IPS-NIHi11 (cell line): Measurements from ENCODE around the gene CNKSR3.

Source experiments
- DNase-seq: peaks from one replicate; pipeline ENCODE4 v3.0.0; 2012; ENCODE audit warnings: mixed read lengths, low spot score

The CNKSR3 gene

DNA sequence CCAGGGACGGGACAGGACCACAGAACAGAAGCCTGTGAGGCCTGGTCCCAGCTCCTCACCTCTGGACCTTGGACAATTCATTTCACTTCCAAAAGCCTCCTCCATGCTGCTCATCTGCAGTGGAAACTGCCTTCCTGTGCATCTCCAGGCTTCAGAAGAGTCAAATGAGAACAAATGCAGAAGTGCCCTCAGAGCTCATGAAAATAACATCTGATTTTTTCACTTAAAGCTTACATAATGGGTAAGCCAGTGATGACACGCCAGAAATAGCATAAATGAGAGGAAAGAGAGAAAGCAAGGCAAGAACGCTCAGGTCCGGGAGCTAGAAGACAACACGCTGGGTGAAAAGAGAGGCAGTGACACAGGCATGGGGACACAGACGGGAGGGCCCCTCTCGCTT is 7.9 kb downstream of the CNKSR3 start:
- DNase-seq, result no peak

DNA sequence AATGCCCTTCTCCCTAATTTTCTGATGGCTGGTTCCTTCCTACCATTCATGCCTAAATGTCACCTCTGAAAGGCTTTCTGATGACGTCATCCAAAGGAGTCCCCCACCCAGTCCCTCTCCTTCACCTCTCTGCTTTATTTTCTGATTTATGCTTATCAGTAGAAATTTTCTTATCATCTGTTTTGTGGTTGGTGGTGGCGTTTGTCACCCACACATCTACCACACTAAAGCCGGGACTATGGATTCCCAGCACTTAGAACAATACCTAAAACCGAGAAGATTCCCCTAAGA is 9.0 kb downstream of the CNKSR3 start:
- no peak for DNase-seq

DNA sequence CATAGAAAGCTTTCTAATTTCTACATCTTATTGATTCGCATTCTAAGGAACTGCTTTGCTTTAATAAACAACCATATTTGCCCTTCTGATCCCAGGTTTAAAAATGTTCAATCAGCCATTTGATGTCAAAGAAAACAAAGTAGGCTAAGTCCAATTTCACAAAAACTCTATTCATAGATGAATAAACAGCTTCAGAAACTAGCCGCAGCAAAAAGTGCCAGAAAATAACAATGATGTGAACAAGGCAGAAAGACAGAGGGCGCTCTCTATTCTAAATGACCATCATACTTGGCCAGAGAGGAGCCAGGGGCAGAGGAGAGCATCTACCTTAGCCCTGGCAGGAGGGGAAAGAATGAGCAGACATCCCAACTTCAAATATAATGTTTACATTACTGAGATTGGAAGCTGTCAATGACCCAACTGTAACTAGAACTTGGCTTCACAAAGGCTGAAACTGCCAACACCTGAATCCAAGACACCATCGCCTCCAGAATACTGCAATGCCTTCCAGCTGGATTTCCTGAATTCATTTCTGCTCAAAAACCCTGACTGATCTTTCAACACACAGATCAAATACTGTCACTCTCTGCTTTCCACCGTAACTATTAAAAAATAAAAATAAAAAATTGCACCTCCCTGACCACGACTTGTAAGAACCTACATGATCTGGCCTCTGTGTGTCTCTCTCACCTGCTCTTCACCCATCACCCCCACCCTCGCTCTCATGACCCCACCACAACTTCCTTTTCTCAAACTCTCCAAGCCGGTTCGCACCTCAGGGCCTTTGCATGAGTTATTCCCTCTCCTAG is 9.5 kb downstream of the CNKSR3 start:
- DNase-seq, result peak; percentile 49

DNA sequence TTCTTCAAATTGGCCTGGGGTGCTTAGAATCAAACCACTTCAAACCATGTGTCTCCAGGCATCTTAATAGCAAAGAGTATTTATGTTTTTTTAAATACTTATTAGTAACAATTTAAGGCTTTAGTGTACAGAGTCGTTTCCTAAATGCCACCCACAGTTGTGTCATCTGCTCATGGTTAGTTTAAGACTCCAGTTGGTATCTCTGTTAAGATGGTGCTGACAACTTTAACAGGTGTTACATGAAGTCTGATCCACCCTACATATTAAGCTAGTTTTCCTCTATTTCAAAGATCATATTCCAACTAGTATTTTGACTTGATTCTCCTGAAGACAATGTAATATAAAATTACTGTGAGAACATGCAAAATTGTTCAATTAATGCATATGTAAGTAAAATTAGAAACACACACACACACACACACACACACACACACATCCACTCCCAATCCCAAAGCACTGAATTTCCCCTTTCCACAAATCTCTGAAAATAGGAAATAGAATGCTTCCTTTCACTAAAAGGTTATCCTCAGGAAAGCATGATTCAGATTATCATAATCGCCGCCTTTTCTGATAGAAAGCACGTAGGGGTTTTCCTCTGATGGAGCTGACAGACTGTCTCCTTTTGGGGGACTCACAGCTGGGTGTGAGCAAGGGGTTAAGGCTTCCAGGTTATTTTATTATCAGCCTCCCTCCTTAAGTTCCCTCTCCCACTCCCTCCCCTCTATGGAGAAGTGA is 10.5 kb downstream of the CNKSR3 start:
- no peak for DNase-seq

DNA sequence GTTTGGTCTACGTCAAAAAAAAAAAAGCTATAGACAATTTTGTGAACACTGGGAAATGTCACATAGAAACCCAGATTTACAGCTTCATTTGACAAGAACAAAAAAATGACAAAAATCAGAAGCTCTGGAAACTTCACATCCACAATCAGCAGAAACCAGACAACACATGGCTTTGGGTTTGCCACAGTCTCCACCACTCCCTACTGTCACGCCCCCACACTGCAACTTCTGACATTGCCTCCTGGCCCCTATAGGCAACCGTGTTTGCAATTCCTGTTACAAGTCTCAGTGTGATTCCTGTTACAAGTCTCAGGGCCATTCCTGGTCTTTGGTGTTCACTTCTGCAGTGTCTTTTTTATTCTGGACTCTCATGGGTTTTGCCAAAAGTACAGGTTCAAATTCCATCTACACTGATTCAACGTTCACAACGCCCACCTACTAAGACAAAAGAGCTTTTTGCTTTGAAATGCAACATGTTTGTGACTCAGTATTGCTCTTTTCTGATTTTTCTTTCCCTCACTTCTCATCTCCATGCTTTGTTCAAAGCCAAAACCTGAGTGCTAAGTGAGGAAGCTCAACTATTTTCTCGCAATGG is 12.0 kb downstream of the CNKSR3 start:
- DNase-seq, result no peak

DNA sequence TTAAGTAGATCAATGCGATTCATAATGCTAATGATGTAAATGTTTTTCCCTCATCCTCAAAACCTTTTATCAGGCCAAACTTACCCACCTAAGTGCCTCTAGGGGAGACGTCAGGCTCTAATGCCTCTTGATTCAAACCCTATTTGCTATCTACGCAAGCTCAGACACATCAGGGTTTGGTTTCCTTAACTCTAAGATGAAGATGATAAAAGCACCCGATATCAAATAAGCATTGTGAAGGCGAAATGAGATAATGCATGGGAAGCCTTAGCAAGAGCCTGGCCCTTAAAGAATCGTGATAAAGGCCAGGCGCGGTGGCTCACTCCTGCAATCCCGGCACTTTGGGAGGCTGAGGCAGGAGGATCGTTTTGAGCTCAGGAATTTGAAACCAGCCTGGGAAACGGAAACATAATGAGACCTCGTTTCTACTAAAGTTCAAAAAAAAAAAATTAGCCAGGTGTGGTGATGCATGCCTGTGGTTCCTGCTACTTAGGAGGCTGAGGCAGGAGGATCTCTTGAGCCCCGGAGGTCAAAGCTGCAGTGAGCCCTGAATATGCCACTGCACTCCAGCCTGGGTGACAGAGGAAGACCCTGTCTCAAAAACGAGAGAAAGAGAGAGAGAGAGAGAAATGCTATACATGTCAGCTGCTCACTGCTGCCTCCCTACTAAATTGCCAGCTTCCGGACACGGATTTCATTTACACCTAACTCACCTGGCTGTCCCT is 13.5 kb downstream of the CNKSR3 start:
- DNase-seq, result no peak

DNA sequence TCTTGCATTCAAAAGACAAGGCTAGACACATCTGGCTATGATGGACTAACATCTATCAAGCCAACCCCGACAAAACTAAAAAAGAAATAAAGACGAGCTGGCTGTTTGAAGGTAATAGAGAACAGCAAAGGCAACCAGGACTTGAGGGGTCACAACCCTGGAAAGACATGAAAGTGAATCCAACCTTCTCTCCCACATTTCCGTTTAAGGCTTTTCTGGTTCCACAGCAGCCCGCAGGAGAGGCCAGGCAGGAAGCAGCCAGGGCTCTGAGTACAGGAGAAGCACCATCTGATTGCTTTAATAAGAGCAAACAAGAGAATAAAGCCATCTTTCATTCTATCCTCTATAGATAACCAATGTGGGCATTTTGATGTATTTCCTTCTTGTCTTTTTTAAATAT is 14.3 kb downstream of the CNKSR3 start:
- no peak for DNase-seq

DNA sequence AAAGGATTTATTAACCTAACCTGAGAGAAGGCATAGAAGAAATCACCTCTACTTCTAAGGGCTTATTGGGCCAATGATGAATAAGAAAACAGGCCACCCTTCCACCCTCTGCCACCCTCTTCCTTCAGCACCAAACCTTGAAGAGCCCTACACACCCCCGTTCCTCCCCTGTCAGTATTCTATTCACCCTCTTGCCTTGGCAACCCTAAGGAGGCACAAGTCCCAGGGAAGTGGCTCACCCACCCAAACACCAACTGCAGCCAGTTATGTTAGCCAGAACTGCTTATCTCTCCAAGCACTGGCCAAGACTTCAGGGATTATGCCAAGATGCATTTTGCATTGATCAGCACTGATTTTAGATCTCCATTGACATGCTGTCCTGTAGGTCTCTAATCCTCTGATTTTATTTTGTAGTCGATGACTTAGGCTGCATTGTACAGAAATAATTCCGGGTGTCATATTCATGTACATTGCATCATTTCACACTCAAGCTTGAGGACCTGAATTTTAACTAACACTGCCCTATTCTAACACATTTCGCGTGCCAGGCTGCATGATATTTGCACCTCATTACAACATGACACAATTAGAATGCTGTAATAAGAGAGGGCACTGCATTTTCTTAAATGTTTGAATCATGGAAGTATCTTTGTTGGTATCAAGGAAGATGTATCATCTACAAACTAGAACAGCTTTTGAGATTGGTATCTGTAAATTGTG is 15.7 kb downstream of the CNKSR3 start:
- no peak for DNase-seq

DNA sequence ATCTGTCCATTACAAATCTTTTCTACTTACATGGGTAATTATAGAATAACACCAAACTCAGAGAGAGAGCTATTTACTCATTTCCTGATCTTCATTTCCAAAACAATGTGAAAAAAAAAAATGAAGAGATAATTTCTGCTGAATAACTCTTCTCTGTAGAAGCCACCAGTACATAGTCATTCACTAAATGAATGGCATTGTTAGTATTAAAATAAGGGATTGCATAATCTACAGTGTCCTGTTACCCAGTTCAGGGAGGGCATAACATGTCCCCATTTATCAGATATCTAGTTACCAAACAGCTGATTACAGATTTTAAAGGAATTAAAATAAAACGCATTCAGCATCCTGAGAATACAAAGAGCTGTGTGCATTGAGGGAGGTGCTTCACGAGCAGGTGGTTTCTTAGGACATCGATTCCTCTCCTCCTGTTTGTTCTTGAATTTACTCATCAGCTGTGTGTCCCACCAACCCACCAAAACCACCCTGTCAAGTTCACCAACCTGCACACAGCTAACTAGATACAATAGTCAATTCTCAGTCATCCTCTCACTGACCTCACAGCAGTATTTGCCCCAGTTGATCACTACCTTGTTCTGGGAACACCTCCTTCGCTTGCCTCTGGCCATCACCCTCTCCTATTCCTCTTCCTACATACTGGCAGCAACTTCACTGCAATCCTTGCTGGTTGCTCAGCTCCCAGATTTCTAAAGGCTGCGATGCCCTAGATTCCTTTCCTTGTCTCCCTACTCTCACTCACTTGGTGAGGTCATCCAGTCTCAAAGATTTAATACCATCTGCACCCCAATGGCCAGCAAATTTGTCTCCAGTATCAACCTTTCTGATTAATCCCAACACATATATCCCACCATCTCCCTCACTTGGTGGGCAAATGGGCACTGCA is 18.7 kb downstream of the CNKSR3 start:
- DNase-seq, result no peak

DNA sequence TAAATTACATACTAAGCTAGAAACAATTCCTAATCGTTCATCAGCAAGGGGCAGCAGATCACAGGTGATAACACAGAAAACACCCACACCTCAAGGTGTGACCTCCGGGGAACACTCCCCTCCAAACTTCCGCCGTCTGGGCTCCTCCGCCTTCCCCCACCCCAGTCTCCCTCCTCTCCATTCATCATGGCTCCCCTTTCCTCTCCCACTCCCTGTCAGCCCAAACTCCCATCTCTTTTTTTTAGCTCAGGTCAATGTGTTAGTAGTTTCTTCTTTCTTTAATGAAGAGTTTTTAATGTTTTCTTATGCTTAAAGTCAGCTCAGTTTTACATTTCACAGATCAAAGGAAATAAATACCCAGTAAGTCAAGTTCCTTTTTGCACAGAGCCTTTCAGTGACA is 20.7 kb downstream of the CNKSR3 start:
- no peak for DNase-seq

DNA sequence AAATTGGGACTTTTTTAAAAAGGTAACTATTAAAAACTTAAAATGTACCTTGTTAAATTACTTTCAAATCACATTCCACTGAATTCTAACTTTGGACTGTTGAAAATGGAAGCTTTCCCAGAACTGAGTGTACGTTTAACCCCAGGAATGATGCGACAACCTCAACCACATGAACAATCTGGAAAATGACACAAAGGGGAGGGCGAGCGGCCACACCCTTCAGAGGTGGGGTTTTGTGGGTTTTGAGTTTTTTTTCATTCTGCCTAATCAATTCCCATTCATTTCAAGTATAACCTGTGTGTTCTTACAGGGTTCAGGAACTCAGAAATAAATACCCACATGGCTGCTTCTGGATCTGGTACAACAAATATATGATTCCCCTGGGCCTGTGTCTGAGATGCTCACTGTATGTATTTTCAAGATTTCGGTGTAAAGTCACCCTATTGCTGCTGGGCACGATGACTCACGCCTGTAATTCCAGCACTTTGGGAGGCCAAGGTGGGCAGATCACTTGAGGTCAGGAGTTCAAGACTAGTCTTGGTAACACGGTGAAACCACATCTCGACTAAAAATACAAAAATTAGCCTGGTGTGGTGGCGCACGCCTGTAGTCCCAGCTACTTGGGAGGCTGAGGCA is 21.6 kb downstream of the CNKSR3 start:
- DNase-seq, result no peak

DNA sequence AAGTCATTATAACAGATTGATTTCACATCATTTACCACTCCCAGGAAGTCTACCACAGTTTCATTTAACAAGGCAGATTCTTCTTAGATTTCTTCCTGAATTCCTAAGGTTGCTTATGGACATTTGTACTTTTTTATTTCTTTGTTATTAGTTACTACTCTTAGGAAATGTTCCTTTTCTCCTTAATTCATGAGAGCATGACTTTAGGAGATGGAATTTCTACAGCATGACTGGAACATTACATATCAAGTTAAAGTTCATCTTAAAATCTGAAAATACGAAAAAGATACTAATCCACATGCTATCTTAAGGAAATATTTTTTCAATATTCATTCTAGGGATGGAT is 22.3 kb downstream of the CNKSR3 start:
- DNase-seq, result no peak

DNA sequence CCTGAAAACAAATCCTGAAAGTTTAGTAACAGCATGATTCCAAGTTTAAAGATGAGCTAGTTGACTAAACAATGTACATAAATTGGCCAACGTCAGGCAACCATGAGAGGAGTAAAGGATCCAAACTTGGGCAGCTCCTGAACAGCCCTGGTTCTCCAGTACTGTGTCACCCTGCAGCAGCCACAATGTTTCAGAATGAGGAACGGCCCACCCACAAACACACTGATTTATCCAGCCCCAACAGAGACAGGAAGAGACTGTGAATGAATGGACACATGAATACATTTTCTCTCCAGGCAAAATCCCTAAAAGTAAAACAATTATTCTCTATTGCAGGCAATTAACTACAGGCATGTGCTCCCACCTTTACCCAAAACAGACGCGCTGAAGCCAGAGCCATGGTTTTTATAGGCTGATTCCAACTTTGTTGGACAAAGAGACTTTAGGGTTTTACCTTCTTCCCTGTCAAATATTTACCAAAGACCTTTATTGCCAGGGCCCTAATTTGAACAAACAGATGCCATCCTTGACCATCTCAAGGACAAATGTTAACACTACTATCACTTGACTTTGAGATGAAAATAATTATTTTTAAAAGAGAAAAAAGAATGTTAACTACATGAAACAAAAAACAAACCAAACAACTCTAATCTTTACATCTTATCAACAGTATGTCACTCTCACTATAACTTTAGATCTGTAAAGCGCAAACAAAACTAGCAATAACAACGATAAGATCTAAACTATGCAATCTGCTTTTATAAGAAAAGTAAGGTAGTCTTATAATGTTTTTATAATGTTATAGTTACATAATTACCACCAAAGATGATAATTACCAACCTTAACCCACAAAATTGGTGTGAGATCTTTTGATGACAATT is 22.9 kb downstream of the CNKSR3 start:
- no peak for DNase-seq

DNA sequence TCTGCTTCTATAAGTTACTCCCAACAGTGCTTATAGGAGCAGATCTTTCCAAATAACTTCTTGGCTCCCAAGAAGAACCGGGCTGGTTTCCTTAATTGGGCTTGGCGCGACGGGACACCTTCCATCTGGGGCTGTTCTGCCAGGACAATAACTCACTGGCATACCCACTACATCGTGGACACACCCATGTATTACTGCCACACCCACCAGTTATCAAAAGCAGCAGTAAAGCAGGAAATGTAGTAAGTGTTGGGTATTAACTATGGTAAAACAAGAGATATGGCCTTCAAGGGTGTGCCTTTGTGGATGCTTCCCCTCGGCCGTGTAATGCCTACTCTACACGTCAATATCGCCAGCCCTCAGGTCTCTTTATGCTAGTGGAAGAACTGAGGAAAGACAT is 24.7 kb downstream of the CNKSR3 start:
- no peak for DNase-seq

DNA sequence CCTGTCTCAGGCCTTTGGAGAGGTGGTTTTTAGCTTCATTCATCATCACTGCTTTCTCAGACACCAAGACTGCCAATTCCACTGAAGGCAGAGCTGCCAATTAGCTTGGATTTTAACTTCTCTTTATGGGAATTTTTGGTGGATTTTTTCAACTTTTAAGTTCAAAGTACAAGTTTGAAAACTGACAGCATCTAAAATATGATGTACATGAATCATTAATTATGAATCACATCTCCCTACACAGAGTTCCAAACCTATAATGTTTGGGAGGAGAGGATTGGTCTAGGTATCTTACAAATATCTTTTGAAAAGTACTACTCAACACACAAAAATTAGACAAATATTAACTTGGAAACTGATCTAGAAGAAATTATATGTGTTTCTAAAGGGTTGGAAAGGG is 25.5 kb downstream of the CNKSR3 start:
- DNase-seq, result no peak

DNA sequence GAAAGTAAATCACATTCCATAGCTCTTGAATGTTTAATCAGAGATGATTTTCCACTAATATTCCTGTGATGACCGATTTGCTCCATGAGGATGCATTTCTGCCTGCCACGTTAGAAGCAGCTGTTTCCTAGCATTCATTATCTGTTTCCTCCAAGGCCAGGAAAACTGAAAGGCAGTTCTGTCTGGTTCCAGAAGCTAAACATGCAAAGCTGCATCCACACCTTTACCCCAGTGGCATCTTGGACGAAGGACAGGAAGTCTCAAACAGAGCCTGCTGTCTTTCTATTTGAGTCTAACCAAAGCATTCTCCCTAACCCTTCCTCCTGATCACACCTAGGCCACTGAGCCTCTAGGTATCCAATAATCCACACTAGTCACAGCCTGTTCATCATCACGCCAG is 27.6 kb downstream of the CNKSR3 start:
- no peak for DNase-seq

DNA sequence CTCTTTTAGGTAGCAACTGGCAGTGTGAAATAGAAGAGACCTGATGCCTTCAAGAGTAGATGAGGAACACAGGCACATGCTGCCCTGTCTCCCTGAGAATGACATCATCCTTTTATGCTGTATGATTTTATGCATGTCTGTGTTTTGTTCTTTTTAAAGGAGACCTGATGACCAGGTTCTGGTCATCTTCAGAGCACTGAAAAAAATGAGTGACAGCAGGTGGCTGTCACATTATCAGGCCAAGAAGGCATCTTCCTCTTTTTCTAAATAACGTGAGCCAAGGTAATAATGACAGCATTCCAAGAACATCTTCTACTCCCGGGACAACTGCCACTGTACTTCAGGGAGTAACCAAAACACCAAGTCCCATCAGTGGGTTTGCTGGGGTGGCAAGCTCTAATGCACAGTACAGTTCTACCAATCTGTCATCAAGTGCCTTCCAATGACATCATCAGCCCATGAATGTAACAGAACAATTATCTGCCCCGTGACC is 28.9 kb downstream of the CNKSR3 start:
- no peak for DNase-seq

DNA sequence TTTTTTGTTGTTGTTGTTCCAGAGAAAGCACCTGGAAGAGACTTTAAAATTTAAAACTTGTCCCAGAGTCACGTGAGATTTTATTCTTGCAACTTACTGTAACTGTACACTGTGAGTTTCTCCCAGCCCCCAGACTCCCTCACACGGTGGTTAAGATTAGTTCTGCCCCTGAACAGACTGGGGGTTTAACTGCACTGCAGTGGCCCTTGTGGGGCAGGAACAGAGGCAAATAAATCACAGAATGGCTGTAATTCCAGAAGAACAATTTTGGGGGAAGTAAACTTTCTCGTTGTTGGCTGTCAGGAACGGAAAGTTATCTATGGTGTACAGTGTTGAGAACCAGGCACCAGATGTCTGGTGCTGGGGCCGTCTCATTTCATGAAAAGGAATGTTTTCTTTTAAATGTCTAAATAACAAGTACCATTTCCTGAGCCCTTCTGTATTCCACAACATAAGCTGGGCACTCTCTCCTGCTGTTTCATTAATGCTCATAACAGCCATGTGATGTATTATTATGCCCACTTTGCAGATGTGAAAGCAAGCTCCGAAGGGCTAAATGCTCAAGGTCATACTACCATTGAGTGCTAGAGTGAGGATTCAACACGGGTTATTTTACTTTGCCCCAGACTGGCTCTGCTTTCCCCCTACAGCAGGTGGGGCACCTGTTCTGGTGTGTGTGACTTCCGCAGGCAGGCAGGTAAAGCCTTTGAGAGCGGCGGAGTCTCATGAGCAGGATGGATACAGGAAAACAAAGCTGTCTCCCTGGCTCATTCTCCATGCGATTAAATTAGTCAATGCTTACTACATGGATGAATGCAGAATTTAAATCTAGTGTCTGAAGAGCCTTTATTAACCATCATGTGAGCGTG is 30.5 kb downstream of the CNKSR3 start:
- no peak for DNase-seq

DNA sequence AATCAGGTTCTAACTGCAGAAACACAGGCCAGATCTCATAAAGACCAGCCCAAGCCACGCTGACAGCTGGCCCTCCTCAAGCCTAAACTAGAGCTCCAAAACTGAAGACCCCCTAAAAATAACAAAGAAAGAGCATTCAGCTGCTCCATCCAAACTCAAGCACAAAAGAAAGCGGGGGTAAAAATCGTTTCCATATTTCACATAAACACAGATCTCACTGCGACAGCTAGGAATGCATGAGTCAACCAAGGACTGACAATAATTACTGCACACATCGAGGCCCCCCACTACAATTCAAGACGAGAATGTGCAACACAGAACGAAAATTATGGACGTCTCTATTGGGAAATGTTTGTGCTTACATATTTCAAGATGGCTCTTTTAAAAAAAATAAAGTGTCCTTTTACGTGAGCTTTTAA is 31.1 kb downstream of the CNKSR3 start:
- DNase-seq, result no peak
